IMR-90 (cell line): ENCODE measurements around the gene POLR3K. TPM values are rescaled to one million over a fixed set of nuclear protein-coding genes. Genes with fewer than 3 reads are reported as not detected.

Source experiments
- ATAC-seq: fragments of 200-7000 bp; cut with Tn5 transposase; 2 replicates; pipeline ENCODE4 v1.9.1; 2020; ENCODE audit warnings: low read depth, mild to moderate bottlenecking, moderate library complexity
- BruUV-seq: library from RNA; stranded (reverse); fragments of 400-500 nt; replicated peaks from 2 replicates; lab custom pipeline; 2021; lab: Mats Ljungman, UMichigan
- CTCF ChIA-PET: fragments of 300-600 bp; formaldehyde crosslinking; extraction: SDS; loops from one replicate; lab custom pipeline; 2021; ENCODE audit warnings: antibody characterized with exemption; lab: Yijun Ruan, JAX
- POLR2A ChIA-PET: fragments of 300-600 bp; sonication (Branson Sonifier 250); formaldehyde crosslinking; loops from one replicate; lab custom pipeline; 2022; ENCODE audit warnings: antibody characterized with exemption; ENCODE audit not compliant: unreplicated experiment; lab: Charles Lee
- DNase-seq: peaks from one replicate; pipeline ENCODE4 v3.0.0; 2013
- H2AFZ ChIP-seq: replicated peaks from 2 replicates; pipeline ENCODE3; 2013; ENCODE audit warnings: low read length, mild to moderate bottlenecking; ENCODE audit not compliant: poor library complexity
- H2AK5ac ChIP-seq: 2 replicates; pipeline ENCODE4 v1.6.1; 2013; ENCODE audit warnings: low read depth, low read length, inconsistent platforms
- H2AK9ac ChIP-seq: replicated peaks from 2 replicates; pipeline ENCODE3; 2013; ENCODE audit warnings: mild to moderate bottlenecking, low read depth, low read length, moderate library complexity; ENCODE audit not compliant: poor library complexity
- H2BK120ac ChIP-seq: 2 replicates; pipeline ENCODE4 v1.6.1; 2013; ENCODE audit warnings: low read depth, low read length, inconsistent platforms
- H2BK15ac ChIP-seq: 3 replicates; pipeline ENCODE4 v1.6.1; 2013; ENCODE audit warnings: low read depth, low read length, inconsistent platforms
- H2BK20ac ChIP-seq: 2 replicates; pipeline ENCODE4 v1.6.1; 2013; ENCODE audit warnings: low read depth, mild to moderate bottlenecking, inconsistent platforms, low read length, moderate library complexity
- H2BK5ac ChIP-seq: 2 replicates; pipeline ENCODE4 v1.6.1; 2013; ENCODE audit warnings: mild to moderate bottlenecking, low read depth, low read length, inconsistent platforms; ENCODE audit not compliant: poor library complexity, severe bottlenecking
- H3K14ac ChIP-seq: replicated peaks from 2 replicates; pipeline ENCODE4 v1.6.1; 2013; ENCODE audit warnings: low read depth, low read length, inconsistent platforms
- H3K18ac ChIP-seq: 2 replicates; pipeline ENCODE4 v1.6.1; 2013; ENCODE audit warnings: low read depth, low read length, control low read depth
- H3K23ac ChIP-seq: 2 replicates; pipeline ENCODE4 v1.6.1; 2013; ENCODE audit warnings: low read depth, low read length, inconsistent platforms
- H3K27ac ChIP-seq: 2 replicates; pipeline ENCODE4 v1.5.1; 2013; ENCODE audit warnings: mild to moderate bottlenecking, control low read depth, low read length; ENCODE audit not compliant: insufficient read depth
- H3K27me3 ChIP-seq: 2 replicates; pipeline ENCODE4 v1.6.1; 2013; ENCODE audit warnings: low read length; ENCODE audit not compliant: control insufficient read depth, insufficient read depth
- H3K36me3 ChIP-seq: 2 replicates; pipeline ENCODE4 v1.6.1; 2013; ENCODE audit warnings: low read length, mixed read lengths; ENCODE audit not compliant: control insufficient read depth, insufficient read depth
- H3K4ac ChIP-seq: 2 replicates; pipeline ENCODE4 v1.6.1; 2013; ENCODE audit warnings: low read depth, low read length, inconsistent platforms
- H3K4me1 ChIP-seq: 2 replicates; pipeline ENCODE4 v1.6.1; 2013; ENCODE audit warnings: low read length, mixed read lengths; ENCODE audit not compliant: control insufficient read depth, insufficient read depth
- H3K4me2 ChIP-seq: 2 replicates; pipeline ENCODE4 v1.6.1; 2013; ENCODE audit warnings: low read depth, mild to moderate bottlenecking, control low read depth, low read length, moderate library complexity
- H3K4me3 ChIP-seq: 2 replicates; pipeline ENCODE4 v1.5.1; 2013; ENCODE audit warnings: low read depth, mild to moderate bottlenecking, control low read depth, low read length, moderate library complexity; ENCODE audit not compliant: insufficient read depth
- H3K56ac ChIP-seq: 2 replicates; pipeline ENCODE4 v1.6.1; 2013; ENCODE audit warnings: low read length, inconsistent platforms; ENCODE audit not compliant: insufficient read depth; ENCODE audit errors: extremely low read depth
- H3K79me1 ChIP-seq, 2 experiments: 2 replicates each; pipeline ENCODE4 v1.6.1; 2013; ENCODE audit warnings: low read length in 2 of 2, inconsistent platforms in 1 of 2, low read depth in 1 of 2
- H3K9ac ChIP-seq: 2 replicates; pipeline ENCODE4 v1.6.1; 2013; ENCODE audit warnings: low read depth, low read length, control low read depth
- H3K9me1 ChIP-seq: 2 replicates; pipeline ENCODE4 v1.6.1; 2013; ENCODE audit warnings: low read length, inconsistent platforms; ENCODE audit not compliant: insufficient read depth
- H3K9me3 ChIP-seq: 2 replicates; pipeline ENCODE4 v1.6.1; 2013; ENCODE audit warnings: low read length; ENCODE audit not compliant: control insufficient read depth, insufficient read depth
- H4K20me1 ChIP-seq: 2 replicates; pipeline ENCODE4 v1.6.1; 2013; ENCODE audit warnings: low read length, inconsistent platforms; ENCODE audit not compliant: insufficient read depth
- H4K5ac ChIP-seq: 2 replicates; pipeline ENCODE4 v1.6.1; 2013; ENCODE audit warnings: mild to moderate bottlenecking, low read depth, low read length, control low read depth
- H4K8ac ChIP-seq, 2 experiments: 2 replicates each; pipeline ENCODE4 v1.6.1; 2013; ENCODE audit warnings: low read depth in 2 of 2, low read length in 2 of 2, control low read depth in 1 of 2, inconsistent platforms in 1 of 2
- H4K91ac ChIP-seq: 2 replicates; pipeline ENCODE4 v1.6.1; 2013; ENCODE audit warnings: low read depth, low read length, inconsistent platforms; ENCODE audit not compliant: insufficient read depth
- CEBPB ChIP-seq: IDR thresholded peaks from 2 replicates; pipeline ENCODE4 v1.6.1; 2012; ENCODE audit warnings: low read depth, low read length, improper control_type of control experiment
- CHD1 ChIP-seq: IDR thresholded peaks from 2 replicates; pipeline ENCODE4 v1.6.1; 2012; ENCODE audit warnings: low read depth, low read length, improper control_type of control experiment
- MXI1 ChIP-seq: IDR thresholded peaks from 2 replicates; pipeline ENCODE4 v1.6.1; 2012; ENCODE audit warnings: low read depth, mild to moderate bottlenecking, low read length, moderate library complexity, borderline replicate concordance
- NFE2L2 ChIP-seq: fragments of 150-350 bp; IDR thresholded peaks from 2 replicates; pipeline ENCODE4 v1.6.1; 2016; ENCODE audit warnings: low read depth, mild to moderate bottlenecking, low read length
- RAD21 ChIP-seq: IDR thresholded peaks from 2 replicates; pipeline ENCODE4 v1.6.1; 2012; ENCODE audit warnings: low read length, improper control_type of control experiment
- RFX5 ChIP-seq: IDR thresholded peaks from 2 replicates; pipeline ENCODE4 v1.8.0; 2012; ENCODE audit warnings: low read depth, mild to moderate bottlenecking, low read length, moderate library complexity
- SMC3 ChIP-seq: fragments of 150-350 bp; IDR thresholded peaks from 2 replicates; pipeline ENCODE4 v1.6.1; 2016; ENCODE audit warnings: low read depth, mild to moderate bottlenecking, antibody characterized with exemption, low read length, moderate library complexity
- WGBS, 2 experiments: methylation state at CpG; one replicate each; pipeline versions ENCODE4 v1.1.5 to v1.1.7; 2013; ENCODE audit warnings: missing lambda C conversion rate in 2 of 2; ENCODE audit not compliant: insufficient read length in 1 of 2; ENCODE audit errors: extremely low coverage in 2 of 2; 5-methylcytosine and 5-hydroxymethylcytosine counted together
- dilution Hi-C: fragments of 300-500 bp; cut with HindIII; formaldehyde crosslinking; loops from one replicate; pipeline ENCODE4 v1.14.3; 2018; ENCODE audit warnings: low sequenced_read_pairs; ENCODE audit not compliant: unreplicated experiment
- in situ Hi-C: fragments of 300-500 bp; cut with MboI; formaldehyde crosslinking; loops from 3 replicates; pipeline ENCODE4 v1.14.3; 2019; ENCODE audit warnings: low sequenced_read_pairs, inconsistent platforms, mixed read lengths
- intact Hi-C: fragments of 100-400 bp; cut with micrococcal nuclease; formaldehyde crosslinking; loops from 2 replicates; pipeline ENCODE4 v1.10.0; 2022
- polyA plus RNA-seq, 3 experiments: library from polyadenylated mRNA; depleted of rRNA; stranded (reverse); fragments of >200 nt; gene quantifications; 2 replicates each; pipeline ENCODE4 v1.2.3, GENCODE V29; 2012; ENCODE audit warnings: low replicate concordance in 1 of 3
- total RNA-seq: library from RNA; depleted of rRNA; stranded (reverse); fragments of >200 nt; gene quantifications from 2 replicates; pipeline ENCODE4 v1.2.3, GENCODE V29; 2012
- TF ChIP-seq, protein P1 (sequence below): fragments of 150-350 bp; IDR thresholded peaks from 2 replicates; pipeline ENCODE4 v1.6.1; 2016; ENCODE audit warnings: low read depth, mild to moderate bottlenecking, low read length, moderate library complexity, borderline replicate concordance
- TF ChIP-seq, protein P2 (sequence below): fragments of 150-350 bp; IDR thresholded peaks from 2 replicates; pipeline ENCODE4 v1.6.1; 2017; ENCODE audit warnings: mild to moderate bottlenecking, antibody characterized with exemption, low read length, low read depth

Gene POLR3K
- total and polyA plus RNA-seq, 2 of the 4 experiments (the other 2 are of a cell fraction): 9.0 to 39.5 TPM

DNA sequence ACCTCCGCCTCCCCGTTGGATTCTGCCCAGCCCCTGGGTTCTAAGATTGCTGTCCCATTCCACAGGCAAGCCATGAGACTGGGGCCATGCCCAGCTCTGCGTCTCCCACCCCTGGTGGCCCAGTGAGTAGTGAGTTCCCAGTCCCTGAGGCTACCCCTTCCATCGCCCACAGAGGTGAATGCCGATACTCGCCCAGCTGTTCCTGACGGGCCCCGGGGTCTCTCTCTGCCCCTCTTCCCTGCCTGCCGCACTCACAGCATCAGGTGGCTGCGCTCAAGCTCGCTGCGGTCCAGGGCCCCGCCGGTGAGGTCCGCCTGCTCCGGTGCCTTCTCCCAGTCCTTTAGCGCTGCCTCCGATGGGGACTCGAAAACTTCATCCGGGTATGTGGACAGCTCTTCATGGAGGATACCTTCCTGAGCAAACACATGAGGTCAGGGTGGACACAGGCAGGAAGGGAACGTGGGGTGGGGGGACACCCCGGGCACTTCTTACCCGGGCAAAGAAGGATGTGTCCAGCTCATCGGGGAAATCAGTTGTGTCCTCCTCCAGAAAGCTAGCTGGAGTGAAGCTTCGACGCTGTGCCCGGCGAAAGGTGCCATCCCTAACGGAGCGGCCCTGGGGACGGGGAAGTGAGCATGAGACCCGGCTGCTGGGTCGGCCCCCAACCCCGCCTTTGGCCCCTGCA lies 9.0 kb upstream of the POLR3K start:
- dilution Hi-C loops: no loop called here
- no peak overlapping the region for H2BK5ac ChIP-seq
- H3K4me3 ChIP-seq: no peak overlapping the region
- POLR2A ChIA-PET: no interaction called here
- peaks cover 23 to 62% of the 10 kb centered on the region in 2 experiments for H3K79me1 ChIP-seq
- no peak overlapping the region for H2AFZ ChIP-seq
- intact Hi-C loops: no loop called here
- BruUV-seq: no TSS peak
- TF ChIP-seq, protein P1, sequence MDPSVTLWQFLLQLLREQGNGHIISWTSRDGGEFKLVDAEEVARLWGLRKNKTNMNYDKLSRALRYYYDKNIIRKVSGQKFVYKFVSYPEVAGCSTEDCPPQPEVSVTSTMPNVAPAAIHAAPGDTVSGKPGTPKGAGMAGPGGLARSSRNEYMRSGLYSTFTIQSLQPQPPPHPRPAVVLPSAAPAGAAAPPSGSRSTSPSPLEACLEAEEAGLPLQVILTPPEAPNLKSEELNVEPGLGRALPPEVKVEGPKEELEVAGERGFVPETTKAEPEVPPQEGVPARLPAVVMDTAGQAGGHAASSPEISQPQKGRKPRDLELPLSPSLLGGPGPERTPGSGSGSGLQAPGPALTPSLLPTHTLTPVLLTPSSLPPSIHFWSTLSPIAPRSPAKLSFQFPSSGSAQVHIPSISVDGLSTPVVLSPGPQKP: no peak
- TF ChIP-seq RFX5 (no peak), CEBPB (no peak), RAD21 (no peak), MXI1 (no peak), SMC3 (no peak), CHD1 (no peak), NFE2L2 (no peak)
- TF ChIP-seq, protein P2, sequence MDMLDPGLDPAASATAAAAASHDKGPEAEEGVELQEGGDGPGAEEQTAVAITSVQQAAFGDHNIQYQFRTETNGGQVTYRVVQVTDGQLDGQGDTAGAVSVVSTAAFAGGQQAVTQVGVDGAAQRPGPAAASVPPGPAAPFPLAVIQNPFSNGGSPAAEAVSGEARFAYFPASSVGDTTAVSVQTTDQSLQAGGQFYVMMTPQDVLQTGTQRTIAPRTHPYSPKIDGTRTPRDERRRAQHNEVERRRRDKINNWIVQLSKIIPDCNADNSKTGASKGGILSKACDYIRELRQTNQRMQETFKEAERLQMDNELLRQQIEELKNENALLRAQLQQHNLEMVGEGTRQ: no peak
- no peaks in the 10 kb centered on the region for H3K9me3 ChIP-seq
- peaks cover 12% of the 10 kb centered on the region; the same call in 1 of the 2 replicates for H3K4me1 ChIP-seq
- DNase-seq: no peak
- H2BK15ac ChIP-seq: no peak overlapping the region
- no peak overlapping the region for H3K27ac ChIP-seq
- no peak overlapping the region for H2BK120ac ChIP-seq
- no peak overlapping the region for H3K23ac ChIP-seq
- H4K20me1 ChIP-seq: peaks cover 69% of the 10 kb centered on the region
- CTCF ChIA-PET: interaction anchor here (1.0 to 1.1 kb wide), 2 partner anchors 32 to 35 kb away, joined by 3 to 5 read pairs; no protein-coding TSS in a partner anchor
- no peak overlapping the region for H3K9ac ChIP-seq
- no peak overlapping the region for H2AK9ac ChIP-seq
- H4K91ac ChIP-seq: no peak overlapping the region
- no peak for ATAC-seq
- in situ Hi-C loops: no loop called here
- H3K14ac ChIP-seq: no peak overlapping the region
- no peak overlapping the region for H2AK5ac ChIP-seq
- no peak overlapping the region for H4K5ac ChIP-seq
- no peak overlapping the region for H3K56ac ChIP-seq
- H4K8ac ChIP-seq: no peak overlapping the region
- H3K4ac ChIP-seq: no peak overlapping the region
- no peak overlapping the region for H3K4me2 ChIP-seq
- WGBS, 2 experiments: 95% methylated on average over 29 of the region's 34 CpGs; no CpG with 5 or more reads in 1 of the 2 experiments
- no peaks in the 10 kb centered on the region for H3K27me3 ChIP-seq
- H2BK20ac ChIP-seq: no peak overlapping the region
- H3K36me3 ChIP-seq: peaks cover 72% of the 10 kb centered on the region
- H3K18ac ChIP-seq: no peak overlapping the region
- no peaks in the 10 kb centered on the region for H3K9me1 ChIP-seq
